Spleen (tissue), 11 donors: Measurements from ENCODE around the gene CZIB. TPM values are rescaled to one million over a fixed set of nuclear protein-coding genes. Genes with fewer than 3 reads are reported as not detected.

Experiments used
- DNase-seq: peaks from one replicate; pipeline ENCODE4 v3.0.0-alpha.2; 2020
- H3K27ac ChIP-seq, 8 donors: fragments of 200-600 bp; sonication (generic) in 7 of 8; 1 replicate in 4 of 8; 2 replicates in 4 of 8; pipeline versions ENCODE4 v1.5.0 to v1.8.0; 2016 to 2021; ENCODE audit warnings: inconsistent platforms in 4 of 8, mild to moderate bottlenecking in 4 of 8, moderate library complexity in 1 of 8
- H3K27me3 ChIP-seq, 7 donors: fragments of 200-600 bp; sonication (generic) in 6 of 7; replicated peaks in 1 of 7; 1 replicate in 4 of 7; 2 replicates in 3 of 7; pipeline versions ENCODE4 v1.5.0 to v1.8.0; 2016 to 2021; ENCODE audit warnings: inconsistent platforms in 3 of 7, mild to moderate bottlenecking in 1 of 7
- H3K36me3 ChIP-seq, 6 donors: fragments of 200-600 bp; sonication (generic) in 5 of 6; 1 replicate in 4 of 6; 2 replicates in 2 of 6; pipeline versions ENCODE4 v1.5.0 to v1.8.0; 2016 to 2021; ENCODE audit warnings: inconsistent platforms in 2 of 6
- H3K4me1 ChIP-seq, 6 donors: fragments of 200-600 bp; sonication (generic) in 5 of 6; 1 replicate in 3 of 6; 2 replicates in 3 of 6; pipeline versions ENCODE4 v1.5.0 to v1.8.0; 2016 to 2021; ENCODE audit warnings: inconsistent platforms in 3 of 6
- H3K4me3 ChIP-seq, 8 donors: fragments of 200-600 bp; sonication (generic) in 7 of 8; 1 replicate in 4 of 8; 2 replicates in 4 of 8; pipeline versions ENCODE4 v1.5.0 to v1.8.0; 2016 to 2021; ENCODE audit warnings: inconsistent platforms in 4 of 8, mild to moderate bottlenecking in 4 of 8, moderate library complexity in 2 of 8
- H3K9me3 ChIP-seq, 8 donors: fragments of 200-600 bp; sonication (generic) in 7 of 8; 1 replicate in 4 of 8; 2 replicates in 4 of 8; pipeline versions ENCODE4 v1.5.0 to v1.8.0; 2016 to 2021; ENCODE audit warnings: inconsistent platforms in 4 of 8
- POLR2A ChIP-seq, 3 donors: fragments of 450-650 bp; IDR thresholded peaks; one replicate each; pipeline ENCODE4 v1.5.1; 2017; ENCODE audit warnings: antibody characterized with exemption in 3 of 3, mild to moderate bottlenecking in 1 of 3
- POLR2AphosphoS5 ChIP-seq, 3 donors: sonication (generic); formaldehyde crosslinking; IDR thresholded peaks; one replicate each; pipeline ENCODE4 v1.5.1; 2017; ENCODE audit warnings: antibody characterized with exemption in 3 of 3
- WGBS, 5 donors: extraction: QIAGEN DNeasy Blood & Tissue Kit in 3 of 5; methylation state at CpG; one replicate each; pipeline versions ENCODE4 v1.1.5 to v1.1.7; 2013 to 2018; 5-methylcytosine and 5-hydroxymethylcytosine counted together
- intact Hi-C: fragments of 100-400 bp; cut with DNase I; formaldehyde crosslinking; loops from one replicate; pipeline ENCODE4 v1.15.0; 2023; ENCODE audit warnings: low total_unique reads
- polyA plus RNA-seq, 3 donors: library from polyadenylated mRNA; stranded (reverse); fragments of 200-250 nt; gene quantifications; one replicate each; pipeline ENCODE4 v1.2.1, GENCODE V29; 2013
- total RNA-seq, 7 donors: library from RNA; depleted of rRNA in 3 of 7; stranded (reverse); fragments of >200 nt in 3 of 7; fragmentation: NEBNext Ultra II Directional in 4 of 7; extraction: Animal tissue kit (Norgen Biotek cat#: 25700) in 4 of 7; gene quantifications; one replicate each; pipeline versions ENCODE4 v1.1.0 to v1.2.1, GENCODE V29; 2016 to 2021
- TF ChIP-seq, protein P1 (sequence below), 11 experiments: fragments of 200-600 bp in 7 of 11; fragments of 450-650 bp in 4 of 11; sonication (generic) in 4 of 11; IDR thresholded peaks in 8 of 11; conservative IDR thresholded peaks in 3 of 11; 1 replicate in 7 of 11; 2 replicates in 4 of 11; pipeline versions ENCODE4 v1.4.0 to v1.8.0; 2016 to 2021; ENCODE audit warnings: antibody characterized with exemption in 11 of 11, inconsistent platforms in 4 of 11, mild to moderate bottlenecking in 1 of 11
- donor health status: healthy with polysubstance abuse.
- donor health status: DM: no; HTN: no; CAD: no; lungs with moderate emphysema.
- donor health status: DM: no; HTN: no; CAD: no.
- donor health status: Bipolar disorder and iron deficiency.
- donor health status: healthy.
- donor health status: DM: no; HTN: no; CAD: no.
- donor health status: DM: yes; HTN: yes; CAD: no.

CZIB gene
- total and polyA plus RNA-seq, 10 donors: 35.3 to 71.8 (median 47.7) TPM

DNA sequence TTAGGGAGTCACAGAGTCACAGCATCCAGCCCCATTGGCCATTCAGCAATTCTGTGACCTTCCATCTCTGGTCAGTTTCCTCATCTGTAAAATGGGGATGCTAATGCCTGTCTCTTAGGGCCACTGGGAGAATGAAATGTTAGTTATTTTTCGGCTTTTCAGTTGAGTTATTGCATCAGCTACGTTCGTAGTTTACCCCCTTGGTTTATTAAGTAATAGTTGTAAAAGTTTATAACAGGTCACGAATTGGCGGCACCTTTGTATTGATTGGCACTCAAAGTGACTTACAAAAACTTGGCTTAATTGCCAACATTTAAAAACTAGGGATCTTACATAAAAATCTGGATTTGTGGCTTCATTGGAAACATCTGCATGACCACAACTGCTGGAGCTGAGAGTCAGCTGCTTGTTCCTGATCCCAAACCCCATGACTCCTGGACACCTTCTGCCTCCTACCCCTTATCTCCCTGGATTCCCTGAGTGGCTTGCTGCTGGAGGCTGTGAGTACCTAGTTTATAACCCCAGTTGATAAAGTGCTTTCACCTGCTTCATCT, 54.9 kb downstream of the CZIB start:
- intact Hi-C loops: no loop called here
- 79 to 94% (median 87%) methylated on average over 5 of the region's 5 CpGs for WGBS, 5 donors

More for the DNA sequence above, 54.9 kb downstream of the CZIB start:
- H3K4me3 ChIP-seq: no peak overlapping the region
- H3K36me3 ChIP-seq: no peaks in the 10 kb centered on the region
- H3K9me3 ChIP-seq: no peaks in the 10 kb centered on the region
- peaks cover 0 to 66% (median 3%) of the 10 kb centered on the region in 7 donors for H3K27me3 ChIP-seq
- no peak overlapping the region for H3K27ac ChIP-seq
- H3K4me1 ChIP-seq: no peaks in the 10 kb centered on the region
- no peak for DNase-seq
- TF ChIP-seq POLR2A (IDR thresholded peaks at IDR 0.05): no peak
- TF ChIP-seq POLR2AphosphoS5 (IDR thresholded peaks at IDR 0.05): no peak
- TF ChIP-seq, protein P1, sequence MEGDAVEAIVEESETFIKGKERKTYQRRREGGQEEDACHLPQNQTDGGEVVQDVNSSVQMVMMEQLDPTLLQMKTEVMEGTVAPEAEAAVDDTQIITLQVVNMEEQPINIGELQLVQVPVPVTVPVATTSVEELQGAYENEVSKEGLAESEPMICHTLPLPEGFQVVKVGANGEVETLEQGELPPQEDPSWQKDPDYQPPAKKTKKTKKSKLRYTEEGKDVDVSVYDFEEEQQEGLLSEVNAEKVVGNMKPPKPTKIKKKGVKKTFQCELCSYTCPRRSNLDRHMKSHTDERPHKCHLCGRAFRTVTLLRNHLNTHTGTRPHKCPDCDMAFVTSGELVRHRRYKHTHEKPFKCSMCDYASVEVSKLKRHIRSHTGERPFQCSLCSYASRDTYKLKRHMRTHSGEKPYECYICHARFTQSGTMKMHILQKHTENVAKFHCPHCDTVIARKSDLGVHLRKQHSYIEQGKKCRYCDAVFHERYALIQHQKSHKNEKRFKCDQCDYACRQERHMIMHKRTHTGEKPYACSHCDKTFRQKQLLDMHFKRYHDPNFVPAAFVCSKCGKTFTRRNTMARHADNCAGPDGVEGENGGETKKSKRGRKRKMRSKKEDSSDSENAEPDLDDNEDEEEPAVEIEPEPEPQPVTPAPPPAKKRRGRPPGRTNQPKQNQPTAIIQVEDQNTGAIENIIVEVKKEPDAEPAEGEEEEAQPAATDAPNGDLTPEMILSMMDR (IDR thresholded peaks at IDR 0.05 in 8 of 11, conservative IDR thresholded peaks at IDR 0.05 in 3 of 11): no peak

Other genes starting within 250 kb of the CZIB start
- 1 to 10 TPM in 6 of 7 donors, under 1 TPM in 1; 0.64 to 3.8 (median 1.4) TPM for gene PODN, start 158.4 kb downstream of the CZIB start, total RNA-seq
- gene PODN, start 158.4 kb downstream of the CZIB start, polyA plus RNA-seq: 1 to 10 TPM in 2 of 3 donors, under 1 TPM in 1; 0.67 to 3.8 (median 2.6) TPM
- gene SLC1A7, start 78.0 kb downstream of the CZIB start, total RNA-seq: under 1 TPM in 1 of 7 donors, not detected in 6; 0.10 TPM
- under 1 TPM; 0.02 to 0.19 (median 0.07) TPM for gene SLC1A7, start 78.0 kb downstream of the CZIB start, polyA plus RNA-seq
- gene CPT2, start 23.8 kb downstream of the CZIB start, total RNA-seq: 10 to 100 TPM; 14.1 to 30.9 (median 20.9) TPM
- gene CPT2, start 23.8 kb downstream of the CZIB start, polyA plus RNA-seq: 10 to 100 TPM in 1 of 3 donors, 1 to 10 TPM in 2; 7.1 to 11.3 (median 8.1) TPM
- 10 to 100 TPM; 26.5 to 39.7 (median 34.1) TPM for gene MAGOH, start 17.9 kb upstream of the CZIB start, total RNA-seq
- 100 to 1,000 TPM in 2 of 3 donors, 10 to 100 TPM in 1; 83.9 to 105 (median 104) TPM for gene MAGOH, start 17.9 kb upstream of the CZIB start, polyA plus RNA-seq
- 10 to 100 TPM in 1 of 7 donors, 1 to 10 TPM in 6; 4.0 to 14.4 (median 8.0) TPM for gene LRP8, start 107.4 kb upstream of the CZIB start, total RNA-seq
- 1 to 10 TPM; 1.7 to 2.4 (median 2.0) TPM for gene LRP8, start 107.4 kb upstream of the CZIB start, polyA plus RNA-seq
- gene DMRTB1, start 238.8 kb upstream of the CZIB start, total RNA-seq: not detected
- gene DMRTB1, start 238.8 kb upstream of the CZIB start, polyA plus RNA-seq: not detected